SK-N-SH treated with all-trans-retinoic acid at 6 μM for 48 hours (cell line): Measurements from ENCODE around the gene BICDL1.

Experiments used
- CSRNP3 ChIP-seq: fragments of 250-450 bp; sonication (Bioruptor Pico); IDR thresholded peaks from 2 replicates; pipeline ENCODE4 v1.5.1; 2021; ENCODE audit warnings: mild to moderate bottlenecking, moderate library complexity
- TSHZ2 ChIP-seq: fragments of 250-450 bp; sonication (Bioruptor Pico); IDR thresholded peaks from 2 replicates; pipeline ENCODE4 v1.5.0; 2020; ENCODE audit warnings: mild to moderate bottlenecking, moderate library complexity
- TF ChIP-seq, protein P1 (sequence below): fragments of 250-450 bp; sonication (Bioruptor Pico); IDR thresholded peaks from 2 replicates; pipeline ENCODE4 v1.5.1; 2020; ENCODE audit warnings: low read depth, mild to moderate bottlenecking, moderate library complexity
- TF ChIP-seq, protein P2 (sequence below): fragments of 250-450 bp; sonication (Bioruptor Pico); IDR thresholded peaks from 2 replicates; pipeline ENCODE4 v1.8.0; 2021; ENCODE audit warnings: low read depth, mild to moderate bottlenecking, moderate library complexity, borderline replicate concordance

DNA sequence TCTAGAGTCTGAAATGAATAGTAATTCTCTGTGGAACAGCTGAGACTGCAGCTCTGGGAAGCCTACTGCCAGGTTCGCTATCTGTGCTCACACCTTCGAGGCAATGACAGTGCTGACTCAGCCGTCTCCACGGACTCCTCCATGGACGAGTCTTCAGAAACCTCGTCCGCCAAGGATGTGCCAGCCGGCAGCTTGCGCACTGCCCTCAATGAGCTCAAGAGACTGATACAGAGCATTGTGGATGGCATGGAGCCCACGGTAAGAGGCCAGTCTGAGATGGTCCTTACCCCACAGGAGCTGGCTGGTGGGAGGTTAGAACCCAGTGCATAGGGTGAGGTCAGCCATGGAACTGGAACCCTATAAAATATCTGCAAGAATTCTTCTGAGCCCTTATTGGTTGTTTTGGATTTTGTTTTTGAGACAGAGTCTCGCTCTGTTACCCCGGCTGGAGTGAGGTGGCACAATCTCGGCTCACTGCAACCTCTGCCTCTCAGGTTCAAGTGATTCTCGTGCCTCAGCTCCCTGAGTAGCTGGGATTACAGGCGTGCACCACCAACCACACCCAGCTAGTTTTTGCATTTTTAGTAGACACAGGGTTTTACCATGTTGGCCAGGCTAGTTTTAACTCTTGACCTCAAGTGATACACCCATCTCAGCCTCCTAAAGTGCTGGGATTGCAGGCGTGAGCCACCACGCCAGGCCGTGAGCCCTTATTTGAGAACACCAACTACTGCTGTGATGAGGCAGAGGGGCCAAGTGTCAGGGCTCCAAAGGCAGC, 83.6 kb downstream of the BICDL1 start:
- no peak for TF ChIP-seq CSRNP3 (CRISPR knock-in tag)
- no peak for TF ChIP-seq TSHZ2 (CRISPR knock-in tag)
- TF ChIP-seq, protein P1, sequence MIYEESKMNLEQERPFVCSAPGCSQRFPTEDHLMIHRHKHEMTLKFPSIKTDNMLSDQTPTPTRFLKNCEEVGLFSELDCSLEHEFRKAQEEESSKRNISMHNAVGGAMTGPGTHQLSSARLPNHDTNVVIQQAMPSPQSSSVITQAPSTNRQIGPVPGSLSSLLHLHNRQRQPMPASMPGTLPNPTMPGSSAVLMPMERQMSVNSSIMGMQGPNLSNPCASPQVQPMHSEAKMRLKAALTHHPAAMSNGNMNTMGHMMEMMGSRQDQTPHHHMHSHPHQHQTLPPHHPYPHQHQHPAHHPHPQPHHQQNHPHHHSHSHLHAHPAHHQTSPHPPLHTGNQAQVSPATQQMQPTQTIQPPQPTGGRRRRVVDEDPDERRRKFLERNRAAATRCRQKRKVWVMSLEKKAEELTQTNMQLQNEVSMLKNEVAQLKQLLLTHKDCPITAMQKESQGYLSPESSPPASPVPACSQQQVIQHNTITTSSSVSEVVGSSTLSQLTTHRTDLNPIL, result no peak
- TF ChIP-seq, protein P2, sequence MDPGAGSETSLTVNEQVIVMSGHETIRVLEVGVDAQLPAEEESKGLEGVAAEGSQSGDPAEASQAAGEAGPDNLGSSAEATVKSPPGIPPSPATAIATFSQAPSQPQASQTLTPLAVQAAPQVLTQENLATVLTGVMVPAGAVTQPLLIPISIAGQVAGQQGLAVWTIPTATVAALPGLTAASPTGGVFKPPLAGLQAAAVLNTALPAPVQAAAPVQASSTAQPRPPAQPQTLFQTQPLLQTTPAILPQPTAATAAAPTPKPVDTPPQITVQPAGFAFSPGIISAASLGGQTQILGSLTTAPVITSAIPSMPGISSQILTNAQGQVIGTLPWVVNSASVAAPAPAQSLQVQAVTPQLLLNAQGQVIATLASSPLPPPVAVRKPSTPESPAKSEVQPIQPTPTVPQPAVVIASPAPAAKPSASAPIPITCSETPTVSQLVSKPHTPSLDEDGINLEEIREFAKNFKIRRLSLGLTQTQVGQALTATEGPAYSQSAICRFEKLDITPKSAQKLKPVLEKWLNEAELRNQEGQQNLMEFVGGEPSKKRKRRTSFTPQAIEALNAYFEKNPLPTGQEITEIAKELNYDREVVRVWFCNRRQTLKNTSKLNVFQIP (CRISPR knock-in tag), result no peak
